Measurements from ENCODE around the gene CLIP2.

GRCh38 chr7:74344132-74344496 is 54.9 kb downstream of the CLIP2 start:
- TF ChIP-seq NANOG (IDR thresholded peaks at IDR 0.05; ENCODE audit: insufficient read depth, low read depth, low read length, poor library complexity, severe bottlenecking): no peak
- no peak for TF ChIP-seq CBX5 (IDR thresholded peaks at IDR 0.05; ENCODE audit: low read depth, low read length)
- no peak for TF ChIP-seq NRF1 (IDR thresholded peaks at IDR 0.05; ENCODE audit: low read depth, low read length)
- TF ChIP-seq SIN3A (conservative IDR thresholded peaks at IDR 0.05 in 1 of 2, IDR thresholded peaks at IDR 0.05 in 1 of 2; ENCODE audit: low read depth in 1 of 2, low read length in 2 of 2): no peak
- no peak for TF ChIP-seq POLR2A (IDR thresholded peaks at IDR 0.05; ENCODE audit: control extremely low read depth in 1 of 2, low read depth in 2 of 2, low read length in 2 of 2)
- TF ChIP-seq JUN (IDR thresholded peaks at IDR 0.05; ENCODE audit: low read depth, low read length): no peak
- no peak for TF ChIP-seq GABPA (IDR thresholded peaks at IDR 0.05; ENCODE audit: borderline replicate concordance, insufficient read depth, low read length)
- no peak for TF ChIP-seq SUZ12 (IDR thresholded peaks at IDR 0.05; ENCODE audit: low read length)
- TF ChIP-seq POLR2AphosphoS5 (IDR thresholded peaks at IDR 0.05; ENCODE audit: low read depth, low read length): no peak
- no peak for TF ChIP-seq EGR1 (IDR thresholded peaks at IDR 0.05; ENCODE audit: borderline replicate concordance, low read depth, low read length)
- no peak for TF ChIP-seq CTCF (IDR thresholded peaks at IDR 0.05; ENCODE audit: control extremely low read depth in 1 of 3, insufficient read depth in 1 of 3, low read depth in 1 of 3, low read length in 3 of 3)
- TF ChIP-seq EZH2 (IDR thresholded peaks at IDR 0.05; ENCODE audit: low read depth, low read length, severe bottlenecking): no peak
- no peak for TF ChIP-seq TEAD4 (IDR thresholded peaks at IDR 0.05; ENCODE audit: low read depth, low read length)
- no peak for TF ChIP-seq SAP30 (IDR thresholded peaks at IDR 0.05; ENCODE audit: insufficient read depth, insufficient replicate concordance, low read length)
